B cell (primary cell): ENCODE results near the gene MRPL52. TPM values are rescaled to one million over a fixed set of nuclear protein-coding genes. Genes with fewer than 3 reads are reported as not detected.

Experiments
- ATAC-seq: fragments of 200-7000 bp; cut with Tn5 transposase; one replicate; pipeline ENCODE4 v1.10.0; 2021; ENCODE audit warnings: low read depth, mild to moderate bottlenecking, moderate number of reproducible peaks, moderate library complexity
- CTCF ChIA-PET: fragments of 350-600 bp; sonication (Branson Sonifier 250); formaldehyde crosslinking; loops from one replicate; lab custom pipeline; 2021; ENCODE audit warnings: antibody characterized with exemption, inconsistent platforms; lab: Charles Lee
- POLR2A ChIA-PET: fragments of 350-600 bp; sonication (Branson Sonifier 250); formaldehyde crosslinking; loops from one replicate; lab custom pipeline; 2021; ENCODE audit warnings: antibody characterized with exemption; lab: Charles Lee
- DNase-seq: peaks from one replicate; pipeline ENCODE4 v3.0.0; 2013
- H2AFZ ChIP-seq: 2 replicates; pipeline ENCODE4 v1.6.1; 2012; ENCODE audit warnings: mild to moderate bottlenecking, low read depth, low read length; ENCODE audit not compliant: insufficient read depth, poor library complexity, severe bottlenecking
- H3K27ac ChIP-seq, 2 donors: 1 replicate in 1 of 2; 2 replicates in 1 of 2; pipeline ENCODE4 v1.5.1; 2012 to 2013; ENCODE audit warnings: low read length in 2 of 2, mild to moderate bottlenecking in 2 of 2, moderate library complexity in 1 of 2
- H3K27me3 ChIP-seq, 4 experiments: fragments of 200-600 bp in 1 of 4; sonication (generic) in 1 of 4; replicated peaks in 1 of 4; 1 replicate in 2 of 4; 2 replicates in 2 of 4; pipeline versions ENCODE4 v1.6.1 to v1.7.0; 2013 to 2016; ENCODE audit warnings: low read length in 3 of 4, mild to moderate bottlenecking in 2 of 4, mixed read lengths in 1 of 4, moderate library complexity in 1 of 4; ENCODE audit not compliant: insufficient read depth in 4 of 4, control insufficient read depth in 3 of 4; ENCODE audit errors: control extremely low read depth in 1 of 4
- H3K36me3 ChIP-seq, 2 experiments: replicated peaks in 1 of 2; 1 replicate in 1 of 2; 2 replicates in 1 of 2; pipeline versions ENCODE4 v1.6.1 to v1.7.1; 2013; ENCODE audit warnings: low read length in 1 of 2; ENCODE audit not compliant: insufficient read depth in 2 of 2, control insufficient read depth in 1 of 2; ENCODE audit errors: control extremely low read depth in 1 of 2, extremely low read depth in 1 of 2
- H3K4me1 ChIP-seq, 2 donors: fragments of 200-600 bp in 1 of 2; sonication (generic) in 1 of 2; 1 replicate in 1 of 2; 2 replicates in 1 of 2; pipeline versions ENCODE4 v1.5.1 to v1.6.1; 2013 to 2017; ENCODE audit warnings: low read length in 2 of 2; ENCODE audit not compliant: control insufficient read depth in 2 of 2, insufficient read depth in 2 of 2
- H3K4me2 ChIP-seq: replicated peaks from 2 replicates; pipeline ENCODE3; 2012; ENCODE audit warnings: mild to moderate bottlenecking, low read depth, low read length; ENCODE audit not compliant: poor library complexity, severe bottlenecking
- H3K4me3 ChIP-seq, 5 experiments: fragments of 200-600 bp in 1 of 5; sonication (generic) in 1 of 5; 1 replicate in 3 of 5; 2 replicates in 2 of 5; pipeline versions ENCODE4 v1.5.1 to v1.7.0; 2011 to 2016; ENCODE audit warnings: low read length in 4 of 5, mild to moderate bottlenecking in 4 of 5, low read depth in 2 of 5, control low read depth in 1 of 5, moderate library complexity in 1 of 5; ENCODE audit not compliant: insufficient read depth in 1 of 5; ENCODE audit errors: control extremely low read depth in 1 of 5, extremely low read depth in 1 of 5
- H3K79me2 ChIP-seq: fragments of 200-600 bp; sonication (generic); one replicate; pipeline ENCODE4 v1.6.0; 2016; ENCODE audit warnings: low read length; ENCODE audit not compliant: control insufficient read depth, insufficient read depth
- H3K9ac ChIP-seq: fragments of 200-600 bp; sonication (generic); 2 replicates; pipeline ENCODE4 v1.6.1; 2017; ENCODE audit warnings: mild to moderate bottlenecking, low read length, moderate library complexity
- H3K9me3 ChIP-seq, 3 donors: one replicate each; pipeline versions ENCODE4 v1.6.1 to v1.7.1; 2013; ENCODE audit warnings: low read length in 2 of 3; ENCODE audit not compliant: control insufficient read depth in 2 of 3, insufficient read depth in 1 of 3; ENCODE audit errors: control extremely low read depth in 1 of 3
- H4K20me1 ChIP-seq: 2 replicates; pipeline ENCODE4 v1.6.0; 2012; ENCODE audit warnings: mild to moderate bottlenecking, low read length; ENCODE audit not compliant: insufficient read depth, control insufficient read depth, poor library complexity, severe bottlenecking
- H3K27ac Mint-ChIP-seq: one replicate; pipeline ENCODE4 v1.8.0; 2021; ENCODE audit warnings: mixed read lengths
- H3K27me3 Mint-ChIP-seq: one replicate; pipeline ENCODE4 v1.8.0; 2021; ENCODE audit warnings: mixed read lengths
- H3K4me1 Mint-ChIP-seq: one replicate; pipeline ENCODE4 v1.8.0; 2021; ENCODE audit warnings: mixed read lengths
- H3K4me3 Mint-ChIP-seq: one replicate; pipeline ENCODE4 v1.8.0; 2021; ENCODE audit warnings: mixed read lengths
- H3K9me3 Mint-ChIP-seq: one replicate; pipeline ENCODE4 v1.8.0; 2022; ENCODE audit warnings: mixed read lengths; ENCODE audit not compliant: insufficient read depth
- EZH2 ChIP-seq: IDR thresholded peaks from 2 replicates; pipeline ENCODE4 v1.6.1; 2012; ENCODE audit warnings: borderline replicate concordance, low read depth, mild to moderate bottlenecking, moderate library complexity, low read length; ENCODE audit not compliant: insufficient read depth, poor library complexity, severe bottlenecking
- WGBS: methylation state at CpG from one replicate; pipeline ENCODE4 v1.1.5; 2013; ENCODE audit warnings: missing lambda C conversion rate; ENCODE audit not compliant: insufficient coverage; 5-methylcytosine and 5-hydroxymethylcytosine counted together
- intact Hi-C: fragments of 100-400 bp; cut with micrococcal nuclease; formaldehyde crosslinking; loops from one replicate; pipeline ENCODE4 v1.10.0; 2022
- polyA plus RNA-seq: library from polyadenylated mRNA; depleted of rRNA; stranded (reverse); fragments of >200 nt; gene quantifications from 2 replicates; pipeline ENCODE4 v1.2.3, GENCODE V29; 2012
- total RNA-seq, 2 donors: library from RNA; stranded (reverse); fragments of 120-200 nt in 1 of 2; gene quantifications; 1 replicate in 1 of 2; 2 replicates in 1 of 2; pipeline versions ENCODE4 v1.2.3 to v1.2.4, GENCODE V29; 2013 to 2022
- TF ChIP-seq, protein P1 (sequence below): fragments of 200-600 bp; IDR thresholded peaks from one replicate; pipeline ENCODE4 v1.8.0; 2022; ENCODE audit warnings: antibody characterized with exemption, mild to moderate bottlenecking

MRPL52 gene
- total and polyA plus RNA-seq, 2 donors (not counting 1 experiment from before 2014, with no cell fraction given) = 37.4 to 91.6 TPM

DNA sequence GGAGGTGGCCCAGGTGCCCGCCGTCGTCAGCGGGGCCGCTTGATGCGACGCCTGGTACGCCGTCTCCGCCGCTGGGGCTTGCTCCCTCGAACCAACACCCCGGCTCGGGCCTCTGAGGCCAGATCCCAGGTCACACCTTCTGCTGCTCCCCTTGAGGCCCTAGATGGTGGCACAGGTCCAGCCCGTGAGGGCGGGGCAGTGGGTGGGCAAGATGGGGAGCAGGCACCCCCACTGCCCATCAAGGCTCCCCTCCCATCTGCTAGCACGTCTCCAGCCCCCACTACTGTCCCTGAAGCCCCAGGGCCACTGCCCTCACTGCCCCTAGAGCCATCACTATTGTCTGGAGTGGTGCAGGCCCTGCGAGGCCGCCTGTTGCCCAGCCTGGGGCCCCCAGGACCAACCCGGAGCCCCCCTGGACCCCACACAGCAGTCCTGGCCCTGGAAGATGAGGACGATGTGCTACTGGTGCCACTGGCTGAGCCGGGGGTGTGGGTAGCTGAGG lies 47.4 kb downstream of the MRPL52 start:
- no peak overlapping the region for H3K4me3 Mint-ChIP-seq
- Histone ChIP-seq H3K79me2 (peaks cover 40% of the 10 kb centered on the region), H3K4me3 (no peak overlapping the region), H3K9ac (no peak overlapping the region), H3K4me1 (peaks cover 9 to 19% of the 10 kb centered on the region in 2 donors), H3K27me3 (no peaks in the 10 kb centered on the region), H4K20me1 (peaks cover 47% of the 10 kb centered on the region), H2AFZ (no peak overlapping the region), H3K27ac (no peak overlapping the region), H3K36me3 (peaks cover 2 to 69% of the 10 kb centered on the region in 2 experiments), H3K4me2 (no peak overlapping the region), H3K9me3 (no peaks in the 10 kb centered on the region)
- peaks cover 32% of the 10 kb centered on the region for H3K4me1 Mint-ChIP-seq
- no peak for TF ChIP-seq EZH2
- TF ChIP-seq, protein P1, sequence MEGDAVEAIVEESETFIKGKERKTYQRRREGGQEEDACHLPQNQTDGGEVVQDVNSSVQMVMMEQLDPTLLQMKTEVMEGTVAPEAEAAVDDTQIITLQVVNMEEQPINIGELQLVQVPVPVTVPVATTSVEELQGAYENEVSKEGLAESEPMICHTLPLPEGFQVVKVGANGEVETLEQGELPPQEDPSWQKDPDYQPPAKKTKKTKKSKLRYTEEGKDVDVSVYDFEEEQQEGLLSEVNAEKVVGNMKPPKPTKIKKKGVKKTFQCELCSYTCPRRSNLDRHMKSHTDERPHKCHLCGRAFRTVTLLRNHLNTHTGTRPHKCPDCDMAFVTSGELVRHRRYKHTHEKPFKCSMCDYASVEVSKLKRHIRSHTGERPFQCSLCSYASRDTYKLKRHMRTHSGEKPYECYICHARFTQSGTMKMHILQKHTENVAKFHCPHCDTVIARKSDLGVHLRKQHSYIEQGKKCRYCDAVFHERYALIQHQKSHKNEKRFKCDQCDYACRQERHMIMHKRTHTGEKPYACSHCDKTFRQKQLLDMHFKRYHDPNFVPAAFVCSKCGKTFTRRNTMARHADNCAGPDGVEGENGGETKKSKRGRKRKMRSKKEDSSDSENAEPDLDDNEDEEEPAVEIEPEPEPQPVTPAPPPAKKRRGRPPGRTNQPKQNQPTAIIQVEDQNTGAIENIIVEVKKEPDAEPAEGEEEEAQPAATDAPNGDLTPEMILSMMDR = no peak
- POLR2A ChIA-PET = no interaction called here
- 97% methylated on average over 20 of the region's 22 CpGs for WGBS
- DNase-seq = no peak
- no peaks in the 10 kb centered on the region for H3K27me3 Mint-ChIP-seq
- CTCF ChIA-PET = interaction anchor here (1.1 to 7.9 kb wide), 3 partner anchors 23 to 42 kb away, joined by 3 to 111 read pairs (median 4); partner anchors contain the start of gene RBM23
- ATAC-seq = no peak
- H3K27ac Mint-ChIP-seq = no peak overlapping the region
- H3K9me3 Mint-ChIP-seq = no peaks in the 10 kb centered on the region
- intact Hi-C loops = no loop called here
